T-helper 1 cell treated with Interleukin-12 subunit alpha and Interleukin-12 subunit beta and Interleukin-4 antibody, amounts not matched to agents 30 μg/mL and 1 μg/mL, for 36 hours (primary cell): ENCODE measurements around the gene DRGX.

Experiments
- H3K27ac Mint-ChIP-seq: one replicate; pipeline ENCODE4 v1.8.0; 2021; ENCODE audit warnings: mild to moderate bottlenecking, mixed read lengths
- H3K27me3 Mint-ChIP-seq: one replicate; pipeline ENCODE4 v1.8.0; 2021; ENCODE audit warnings: low read depth, mixed read lengths
- H3K36me3 Mint-ChIP-seq: one replicate; pipeline ENCODE4 v1.8.0; 2021; ENCODE audit warnings: low read depth, mixed read lengths
- H3K4me1 Mint-ChIP-seq: one replicate; pipeline ENCODE4 v1.8.0; 2021; ENCODE audit warnings: low read depth, mixed read lengths
- H3K4me3 Mint-ChIP-seq: one replicate; pipeline ENCODE4 v1.8.0; 2021; ENCODE audit warnings: mild to moderate bottlenecking, moderate library complexity, mixed read lengths
- H3K9me3 Mint-ChIP-seq: one replicate; pipeline ENCODE4 v1.8.0; 2021; ENCODE audit warnings: mixed read lengths

Gene DRGX

DNA sequence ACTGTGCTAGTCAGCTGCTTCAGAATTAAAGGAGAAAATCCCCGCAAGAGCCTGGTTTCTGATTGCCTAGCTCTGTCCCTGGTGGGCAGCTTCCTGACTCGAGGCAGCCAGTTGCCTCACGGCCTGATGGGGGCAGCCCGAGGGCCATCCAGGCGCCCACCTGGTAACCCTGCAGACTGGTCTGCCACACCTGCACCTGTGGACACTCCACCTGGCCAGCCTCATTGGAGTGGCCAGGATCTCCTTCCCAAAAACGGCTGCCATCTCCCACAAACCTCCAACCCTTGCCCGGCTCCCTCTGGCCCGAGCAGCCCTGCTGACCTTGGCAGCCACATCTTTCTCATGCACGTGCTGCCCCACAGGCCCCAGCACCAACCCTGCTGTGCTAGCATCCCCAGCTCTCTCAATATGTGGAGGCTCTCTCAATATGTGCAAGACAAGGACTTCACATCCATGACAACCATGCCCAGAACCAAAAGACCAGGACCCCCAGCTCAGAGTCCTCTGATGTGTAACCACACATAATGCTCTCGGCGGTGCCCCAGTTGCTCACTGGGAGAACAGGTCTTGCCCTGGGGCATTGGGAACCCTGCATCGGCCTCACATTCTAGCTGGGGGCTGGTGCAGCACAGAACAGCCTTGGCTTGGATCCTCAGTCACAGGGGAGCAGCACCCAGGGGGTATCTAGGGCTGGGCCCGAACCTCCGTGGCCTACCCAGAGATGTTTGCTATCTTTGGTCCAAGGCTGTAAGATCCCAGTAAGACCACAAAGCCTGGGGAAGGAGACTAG lies 14.6 kb downstream of the DRGX start:
- Mint-ChIP-seq H3K27me3 (no peaks in the 10 kb centered on the region), H3K4me1 (no peaks in the 10 kb centered on the region), H3K4me3 (no peak overlapping the region), H3K27ac (no peak overlapping the region), H3K36me3 (no peaks in the 10 kb centered on the region), H3K9me3 (no peaks in the 10 kb centered on the region)

GRCh38 chr10:49379596-49380410 lies 16.1 kb downstream of the DRGX start:
- Mint-ChIP-seq H3K9me3 (no peaks in the 10 kb centered on the region), H3K4me1 (no peaks in the 10 kb centered on the region), H3K4me3 (no peak overlapping the region), H3K36me3 (no peaks in the 10 kb centered on the region), H3K27me3 (peaks cover 5% of the 10 kb centered on the region), H3K27ac (no peak overlapping the region)

DNA sequence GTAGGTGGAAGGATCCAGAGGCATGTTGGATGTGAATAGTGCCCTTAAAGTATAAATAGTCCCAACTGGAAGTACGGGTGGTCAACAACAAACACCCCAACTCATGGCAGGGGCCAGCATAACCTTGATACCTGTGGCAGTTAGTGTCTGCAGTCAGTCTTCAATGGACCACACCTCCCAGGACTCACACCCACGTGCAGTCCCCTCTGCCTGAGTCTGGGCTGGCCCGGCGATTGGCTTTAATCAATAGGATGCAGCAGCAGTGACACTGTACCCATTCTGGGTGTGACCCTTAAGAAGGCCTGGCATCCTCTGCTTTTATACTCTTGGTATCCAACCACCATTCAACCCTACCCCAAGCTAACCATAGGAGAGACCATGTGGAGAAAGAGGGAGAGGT lies 18.6 kb downstream of the DRGX start:
- no peaks in the 10 kb centered on the region for H3K9me3 Mint-ChIP-seq
- H3K27ac Mint-ChIP-seq: no peak overlapping the region
- no peaks in the 10 kb centered on the region for H3K36me3 Mint-ChIP-seq
- no peak overlapping the region for H3K4me3 Mint-ChIP-seq
- no peaks in the 10 kb centered on the region for H3K4me1 Mint-ChIP-seq
- H3K27me3 Mint-ChIP-seq: peaks cover 5% of the 10 kb centered on the region

DNA sequence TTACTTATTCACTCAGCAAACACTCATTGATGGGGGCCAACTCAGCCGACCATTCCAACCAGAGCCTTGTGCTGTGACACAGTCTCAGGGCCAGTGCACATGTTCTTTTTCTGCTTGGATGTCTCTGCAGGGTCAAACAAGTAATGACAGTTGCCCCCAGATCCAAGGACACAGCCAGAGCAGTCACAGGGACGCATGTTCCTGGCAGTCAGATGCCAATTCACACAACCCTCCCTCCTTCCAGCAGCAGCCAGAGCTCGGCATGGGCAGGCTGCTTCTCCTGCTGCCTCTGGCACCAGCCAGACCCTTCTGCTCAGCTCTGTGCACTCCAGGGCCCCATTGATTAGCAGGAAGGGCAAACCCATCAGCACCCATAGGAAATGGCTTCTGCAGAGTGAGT lies 20.3 kb downstream of the DRGX start:
- no peaks in the 10 kb centered on the region for H3K36me3 Mint-ChIP-seq
- H3K9me3 Mint-ChIP-seq: no peaks in the 10 kb centered on the region
- H3K4me1 Mint-ChIP-seq: no peaks in the 10 kb centered on the region
- no peak overlapping the region for H3K27ac Mint-ChIP-seq
- H3K4me3 Mint-ChIP-seq: no peak overlapping the region
- peaks cover 5% of the 10 kb centered on the region for H3K27me3 Mint-ChIP-seq

DNA sequence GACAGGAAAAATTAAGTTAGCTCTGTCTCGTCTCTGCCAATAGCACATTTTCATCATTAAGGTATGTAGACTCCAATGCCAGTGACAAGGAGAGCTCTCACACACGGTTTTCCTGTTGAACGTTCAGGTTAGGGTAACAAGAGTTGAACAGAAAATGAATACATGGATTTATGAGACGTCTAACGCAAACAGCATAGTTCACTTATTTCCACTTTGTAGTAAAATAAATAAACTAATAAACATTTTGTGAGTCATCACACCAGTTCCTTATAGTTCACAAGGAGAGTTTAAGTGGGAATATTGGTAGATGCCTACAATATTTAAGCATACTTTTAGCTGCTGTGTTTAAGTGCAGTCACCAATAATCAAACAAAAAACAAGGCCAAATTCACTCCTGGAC lies 21.1 kb downstream of the DRGX start:
- H3K4me1 Mint-ChIP-seq: no peaks in the 10 kb centered on the region
- H3K36me3 Mint-ChIP-seq: no peaks in the 10 kb centered on the region
- H3K4me3 Mint-ChIP-seq: no peak overlapping the region
- H3K27ac Mint-ChIP-seq: no peak overlapping the region
- peaks cover 5% of the 10 kb centered on the region for H3K27me3 Mint-ChIP-seq
- H3K9me3 Mint-ChIP-seq: no peaks in the 10 kb centered on the region

DNA sequence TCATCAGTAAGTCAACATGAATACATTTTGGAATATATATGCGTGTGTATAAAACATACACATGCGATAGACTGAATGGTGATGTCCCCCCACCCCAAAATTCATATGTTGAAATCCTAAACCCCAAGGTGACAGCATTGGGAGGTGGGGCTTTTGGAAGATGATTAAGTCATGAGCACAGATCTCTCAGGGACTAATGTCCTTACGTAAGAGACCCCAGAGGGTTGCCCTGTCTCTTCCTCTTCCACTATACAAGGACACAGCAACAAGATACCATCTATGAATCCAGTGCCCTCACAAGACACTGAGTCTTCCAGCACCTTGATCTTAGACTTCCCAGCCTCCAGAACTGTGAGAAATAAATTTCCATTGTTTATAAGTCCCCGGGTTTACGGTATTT lies 22.5 kb downstream of the DRGX start:
- Mint-ChIP-seq H3K36me3 (no peaks in the 10 kb centered on the region), H3K27me3 (peaks cover 5% of the 10 kb centered on the region), H3K9me3 (no peaks in the 10 kb centered on the region), H3K27ac (no peak overlapping the region), H3K4me3 (no peak overlapping the region), H3K4me1 (no peaks in the 10 kb centered on the region)

GRCh38 chr10:49371967-49372366 lies 23.9 kb downstream of the DRGX start:
- H3K27me3 Mint-ChIP-seq: peaks cover 5% of the 10 kb centered on the region
- H3K36me3 Mint-ChIP-seq: no peaks in the 10 kb centered on the region
- no peak overlapping the region for H3K4me3 Mint-ChIP-seq

DNA sequence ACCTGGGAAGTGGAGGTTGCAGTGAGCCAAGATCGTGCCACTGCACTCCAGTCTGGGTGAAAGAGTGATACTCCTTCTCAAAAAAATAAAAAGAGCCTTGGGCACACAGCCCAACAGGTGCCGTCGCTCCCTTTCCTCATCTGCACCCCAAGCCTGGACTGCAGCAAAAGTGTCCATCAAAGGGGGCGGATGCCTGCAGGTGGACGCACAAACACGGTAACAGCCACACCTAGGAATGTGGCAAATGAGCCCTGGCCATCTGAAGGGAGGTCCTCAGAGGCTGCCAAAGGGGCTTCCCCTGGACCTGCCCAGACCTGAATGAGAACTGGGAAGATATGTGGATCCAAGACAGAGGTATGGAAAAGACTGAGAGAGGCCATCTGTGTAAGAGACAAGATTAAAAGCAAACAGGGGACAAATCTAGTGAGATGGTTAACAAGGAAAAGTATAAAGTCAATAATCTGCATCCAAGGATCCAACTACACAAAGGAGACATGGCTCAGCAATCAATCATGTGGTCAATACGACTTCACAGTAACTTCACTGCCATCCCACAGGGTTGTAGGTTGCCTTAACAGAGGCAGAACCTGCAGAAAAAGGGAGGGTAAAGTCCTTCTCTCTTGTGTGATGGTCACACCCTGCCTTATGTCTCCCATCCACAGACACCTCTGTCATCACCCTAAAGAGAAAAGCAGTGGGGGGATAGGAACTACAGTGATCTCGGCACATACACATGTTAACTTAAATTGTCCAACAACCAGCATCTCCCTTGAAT lies 25.4 kb downstream of the DRGX start:
- H3K9me3 Mint-ChIP-seq: no peaks in the 10 kb centered on the region
- no peaks in the 10 kb centered on the region for H3K36me3 Mint-ChIP-seq
- no peaks in the 10 kb centered on the region for H3K4me1 Mint-ChIP-seq
- peaks cover 5% of the 10 kb centered on the region for H3K27me3 Mint-ChIP-seq
- H3K27ac Mint-ChIP-seq: no peak overlapping the region
- H3K4me3 Mint-ChIP-seq: no peak overlapping the region

More at GRCh38 chr10:49371967-49372366, 23.9 kb downstream of the DRGX start:
- Mint-ChIP-seq H3K4me1 (no peaks in the 10 kb centered on the region), H3K9me3 (no peaks in the 10 kb centered on the region), H3K27ac (no peak overlapping the region)

DNA sequence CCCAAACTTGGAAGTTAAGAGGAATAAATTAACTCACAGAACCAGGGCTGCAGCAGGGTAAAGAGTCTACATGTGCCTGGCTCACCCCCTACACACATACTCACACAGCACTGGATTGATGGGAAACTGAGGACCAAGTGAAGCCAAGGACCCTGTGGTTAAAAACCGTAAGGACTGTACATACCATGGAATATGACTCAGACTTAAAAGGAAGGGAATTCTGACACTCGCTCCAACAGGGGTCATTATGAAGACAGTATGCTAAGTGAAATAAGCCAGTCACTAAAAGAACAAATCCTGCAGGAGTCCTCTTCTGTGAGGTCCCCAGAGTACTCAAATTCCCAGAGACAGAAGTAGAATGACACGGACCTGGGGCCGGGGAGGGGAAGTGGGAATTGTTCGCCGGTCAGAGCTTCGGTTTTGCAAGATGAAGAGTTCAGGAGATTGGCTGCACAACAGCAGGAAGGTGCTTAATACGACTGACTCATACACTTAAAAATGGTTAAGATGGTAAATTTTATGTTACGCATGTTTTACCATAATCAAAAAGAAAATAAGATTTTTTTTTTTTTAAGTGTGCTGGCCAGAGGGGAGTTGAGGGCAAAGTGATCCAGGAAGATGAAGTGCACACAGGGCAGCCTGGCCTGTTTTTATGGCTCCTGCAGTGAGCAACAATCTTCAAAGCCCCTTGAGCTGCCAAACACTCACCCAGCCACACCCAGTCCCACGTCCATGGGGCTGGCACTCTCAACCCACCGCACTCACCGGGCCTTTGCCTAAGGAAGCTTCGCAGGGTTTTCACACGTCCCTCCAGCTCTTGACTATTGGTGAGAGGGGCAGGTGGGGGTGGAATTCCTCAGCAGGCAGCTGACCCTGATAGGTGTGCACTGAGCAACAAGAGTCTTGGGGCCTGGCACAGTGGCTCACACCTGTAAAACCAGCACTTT lies 26.4 kb downstream of the DRGX start:
- H3K27me3 Mint-ChIP-seq: no peaks in the 10 kb centered on the region
- H3K4me1 Mint-ChIP-seq: no peaks in the 10 kb centered on the region
- no peaks in the 10 kb centered on the region for H3K9me3 Mint-ChIP-seq
- no peaks in the 10 kb centered on the region for H3K36me3 Mint-ChIP-seq
- H3K4me3 Mint-ChIP-seq: no peak overlapping the region
- H3K27ac Mint-ChIP-seq: no peak overlapping the region

- H3K27me3 Mint-ChIP-seq: no peaks in the 10 kb centered on the region
- H3K4me3 Mint-ChIP-seq: no peak overlapping the region
- H3K9me3 Mint-ChIP-seq: no peaks in the 10 kb centered on the region
- no peaks in the 10 kb centered on the region for H3K36me3 Mint-ChIP-seq
- no peak overlapping the region for H3K27ac Mint-ChIP-seq
- H3K4me1 Mint-ChIP-seq: no peaks in the 10 kb centered on the region
These were observed 27.6 kb downstream of the DRGX start for GRCh38 chr10:49368256-49368655.

DNA sequence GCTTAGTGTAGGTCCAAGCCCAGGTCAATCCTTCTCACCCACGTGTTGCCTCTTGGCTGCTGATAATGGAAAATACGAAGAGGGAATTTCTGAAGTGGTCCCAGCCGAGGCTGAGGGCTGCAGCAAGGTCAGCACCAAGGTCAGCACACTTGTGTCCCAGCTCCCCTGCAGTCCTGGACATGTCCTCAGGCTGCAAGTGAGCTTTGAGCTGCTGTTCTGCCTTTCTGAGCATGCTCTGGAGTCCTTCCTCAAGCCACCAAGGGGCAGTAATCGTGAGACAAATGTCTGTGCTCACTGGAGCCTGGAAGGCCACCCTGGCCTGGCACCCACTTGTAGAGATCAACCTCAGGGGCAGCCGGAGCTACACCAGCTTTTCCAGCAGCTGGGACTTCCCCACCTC lies 28.3 kb downstream of the DRGX start:
- no peaks in the 10 kb centered on the region for H3K36me3 Mint-ChIP-seq
- H3K4me3 Mint-ChIP-seq: no peak overlapping the region
- no peaks in the 10 kb centered on the region for H3K27me3 Mint-ChIP-seq
- no peak overlapping the region for H3K27ac Mint-ChIP-seq
- no peaks in the 10 kb centered on the region for H3K4me1 Mint-ChIP-seq
- no peaks in the 10 kb centered on the region for H3K9me3 Mint-ChIP-seq

DNA sequence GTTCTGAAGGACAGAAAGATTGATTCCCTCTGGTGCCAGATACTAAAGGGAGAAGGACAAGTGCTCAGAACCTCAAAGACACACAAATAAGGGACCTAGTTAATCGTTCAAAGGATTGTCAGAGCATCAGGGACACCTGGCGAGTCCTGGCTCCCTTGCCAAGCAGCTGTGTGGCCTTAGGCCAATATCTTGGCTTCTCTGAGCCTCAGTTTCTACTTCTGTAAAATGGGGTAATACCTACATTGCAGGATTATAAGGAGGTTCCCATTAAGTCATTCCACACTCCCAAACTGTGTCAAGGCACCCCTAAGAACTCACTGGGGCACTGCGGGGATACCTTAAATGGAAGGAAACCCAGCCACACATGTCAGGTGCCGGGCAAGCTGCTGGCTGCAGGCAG lies 29.4 kb downstream of the DRGX start:
- no peak overlapping the region for H3K4me3 Mint-ChIP-seq
- no peaks in the 10 kb centered on the region for H3K36me3 Mint-ChIP-seq
- H3K27me3 Mint-ChIP-seq: no peaks in the 10 kb centered on the region
- no peaks in the 10 kb centered on the region for H3K9me3 Mint-ChIP-seq
- H3K4me1 Mint-ChIP-seq: no peaks in the 10 kb centered on the region
- H3K27ac Mint-ChIP-seq: no peak overlapping the region

DNA sequence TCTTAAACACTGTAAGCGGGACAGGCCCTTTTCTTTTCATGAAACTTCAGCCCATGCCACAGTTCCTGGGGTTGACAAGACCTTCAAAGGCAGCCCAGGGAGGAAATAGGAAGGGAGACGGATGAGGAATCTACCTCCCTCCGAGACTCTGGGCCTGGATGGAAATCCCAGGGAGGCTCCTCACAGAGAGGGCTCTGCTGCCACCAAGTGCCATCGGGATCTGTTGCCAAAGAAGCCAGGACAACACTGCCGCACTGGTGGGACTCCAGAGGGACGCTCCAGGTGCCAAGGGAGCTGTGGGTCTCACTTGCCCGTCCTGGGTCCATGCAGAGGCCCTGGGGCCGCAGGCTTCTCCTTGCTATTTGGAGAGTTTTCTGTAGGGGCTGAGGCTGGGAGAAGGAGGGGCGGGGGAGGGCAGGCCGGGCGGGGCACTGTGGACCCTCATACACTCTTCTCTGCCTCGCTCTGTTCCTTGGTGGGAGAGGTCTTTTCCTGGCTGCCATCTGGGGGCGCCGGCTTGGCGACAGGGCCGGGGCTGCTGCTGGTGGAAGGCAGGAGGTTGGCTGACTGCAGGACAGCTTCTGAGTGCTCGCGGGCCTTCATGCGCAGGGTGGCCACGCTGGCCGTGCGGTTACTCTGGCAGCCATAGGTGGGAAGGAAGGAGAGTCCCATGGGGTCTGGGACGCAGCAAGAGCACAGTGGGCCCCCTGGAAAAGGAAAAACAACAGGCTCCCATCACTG lies 30.0 kb downstream of the DRGX start:
- Mint-ChIP-seq H3K27ac (no peak overlapping the region), H3K9me3 (no peaks in the 10 kb centered on the region), H3K4me3 (no peak overlapping the region), H3K27me3 (no peaks in the 10 kb centered on the region), H3K36me3 (no peaks in the 10 kb centered on the region), H3K4me1 (no peaks in the 10 kb centered on the region)
